ENCODE results near the gene MAPKAPK2.

DNA sequence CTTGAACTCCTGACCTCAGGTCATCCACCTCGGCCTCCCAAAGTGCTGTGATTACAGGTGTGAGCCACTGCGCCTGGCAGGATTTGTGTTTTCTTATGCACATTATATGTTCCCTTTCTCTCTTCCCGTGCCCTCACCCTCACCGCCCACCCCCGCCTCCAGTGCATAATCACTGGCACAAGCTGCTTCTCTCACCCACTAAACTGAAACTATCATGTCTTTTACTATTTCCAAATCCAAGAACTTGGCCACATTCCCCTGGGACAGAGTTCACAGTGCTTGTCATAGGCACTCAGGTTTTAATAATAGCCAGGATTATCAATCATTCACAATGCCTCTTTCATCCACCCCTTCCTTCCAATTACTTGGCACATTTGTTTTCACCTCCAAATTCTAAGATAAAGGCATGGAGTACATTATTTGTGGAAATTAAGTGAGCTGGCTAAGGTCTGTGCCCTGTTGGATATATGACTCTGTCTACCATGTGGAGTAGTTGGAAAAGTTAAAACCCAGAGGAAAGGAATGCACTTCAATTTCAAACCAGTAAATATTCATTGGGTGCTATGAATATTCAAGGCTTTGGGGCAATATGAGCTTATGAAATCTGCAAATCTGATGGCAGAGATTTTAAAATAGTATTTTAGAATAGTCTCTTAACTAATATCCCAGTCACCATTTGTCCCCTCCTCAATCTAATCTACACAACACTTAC is 17.6 kb upstream of the MAPKAPK2 start:
- TF ChIP-seq, protein P1, sequence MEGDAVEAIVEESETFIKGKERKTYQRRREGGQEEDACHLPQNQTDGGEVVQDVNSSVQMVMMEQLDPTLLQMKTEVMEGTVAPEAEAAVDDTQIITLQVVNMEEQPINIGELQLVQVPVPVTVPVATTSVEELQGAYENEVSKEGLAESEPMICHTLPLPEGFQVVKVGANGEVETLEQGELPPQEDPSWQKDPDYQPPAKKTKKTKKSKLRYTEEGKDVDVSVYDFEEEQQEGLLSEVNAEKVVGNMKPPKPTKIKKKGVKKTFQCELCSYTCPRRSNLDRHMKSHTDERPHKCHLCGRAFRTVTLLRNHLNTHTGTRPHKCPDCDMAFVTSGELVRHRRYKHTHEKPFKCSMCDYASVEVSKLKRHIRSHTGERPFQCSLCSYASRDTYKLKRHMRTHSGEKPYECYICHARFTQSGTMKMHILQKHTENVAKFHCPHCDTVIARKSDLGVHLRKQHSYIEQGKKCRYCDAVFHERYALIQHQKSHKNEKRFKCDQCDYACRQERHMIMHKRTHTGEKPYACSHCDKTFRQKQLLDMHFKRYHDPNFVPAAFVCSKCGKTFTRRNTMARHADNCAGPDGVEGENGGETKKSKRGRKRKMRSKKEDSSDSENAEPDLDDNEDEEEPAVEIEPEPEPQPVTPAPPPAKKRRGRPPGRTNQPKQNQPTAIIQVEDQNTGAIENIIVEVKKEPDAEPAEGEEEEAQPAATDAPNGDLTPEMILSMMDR (IDR thresholded peaks at IDR 0.05 in 4 of 5, conservative IDR thresholded peaks at IDR 0.05 in 1 of 5), result no peak
- TF ChIP-seq POLR2A (IDR thresholded peaks at IDR 0.05), result no peak
